GM12878 (cell line): ENCODE measurements around the gene EPHB1.

Experiments
- CBFB ChIP-seq: IDR thresholded peaks from 2 replicates; pipeline ENCODE4 v1.6.1; 2016; ENCODE audit warnings: antibody characterized with exemption, low read depth
- CEBPB ChIP-seq, 2 experiments: fragments of 150-350 bp in 1 of 2; IDR thresholded peaks; 2 replicates each; pipeline ENCODE4 v1.6.1; 2012 to 2014; ENCODE audit warnings: low read depth in 2 of 2, low read length in 2 of 2, borderline replicate concordance in 1 of 2, inconsistent platforms in 1 of 2
- E2F4 ChIP-seq: IDR thresholded peaks from 2 replicates; pipeline ENCODE4 v1.6.1; 2012; ENCODE audit warnings: low read depth, low read length, improper control_type of control experiment
- ETV6 ChIP-seq, 2 experiments: fragments of 450-650 bp in 1 of 2; IDR thresholded peaks in 1 of 2; conservative IDR thresholded peaks in 1 of 2; 2 replicates each; pipeline ENCODE4 v1.6.1; 2014; ENCODE audit warnings: antibody characterized with exemption in 1 of 2, borderline replicate concordance in 1 of 2, low read depth in 1 of 2, mild to moderate bottlenecking in 1 of 2, moderate library complexity in 1 of 2
- MLLT1 ChIP-seq: fragments of 450-650 bp; IDR thresholded peaks from 2 replicates; pipeline ENCODE4 v1.6.1; 2016; ENCODE audit warnings: mild to moderate bottlenecking
- MXI1 ChIP-seq: fragments of 150-350 bp; IDR thresholded peaks from 2 replicates; pipeline ENCODE4 v1.6.1; 2011; ENCODE audit warnings: low read depth, mild to moderate bottlenecking, inconsistent platforms, low read length, improper control_type of control experiment
- POLR2A ChIP-seq: IDR thresholded peaks from 2 replicates; pipeline ENCODE4 v1.6.1; 2011; ENCODE audit warnings: low read depth, mild to moderate bottlenecking, low read length
- POLR2AphosphoS5 ChIP-seq: IDR thresholded peaks from 2 replicates; pipeline ENCODE4 v1.6.1; 2011; ENCODE audit warnings: mild to moderate bottlenecking, low read length, inconsistent platforms
- ZNF274 ChIP-seq: IDR thresholded peaks from one replicate; pipeline ENCODE4 v1.8.0; 2011; ENCODE audit not compliant: insufficient read length, insufficient read depth
- ZNF384 ChIP-seq: IDR thresholded peaks from 2 replicates; pipeline ENCODE4 v1.6.1; 2012; ENCODE audit warnings: low read depth, mild to moderate bottlenecking, low read length, improper control_type of control experiment, borderline replicate concordance
- TF ChIP-seq, protein P1 (sequence below), 3 experiments: IDR thresholded peaks in 2 of 3; conservative IDR thresholded peaks in 1 of 3; 2 replicates each; pipeline ENCODE4 v1.5.1; 2011; ENCODE audit warnings: low read depth in 3 of 3, low read length in 3 of 3, mild to moderate bottlenecking in 3 of 3, control low read depth in 2 of 3, moderate library complexity in 2 of 3, inconsistent platforms in 1 of 3, mixed read lengths in 1 of 3; ENCODE audit not compliant: control insufficient read depth in 2 of 3, insufficient read depth in 1 of 3; ENCODE audit errors: extremely low read depth in 1 of 3
- TF ChIP-seq, protein P2 (sequence below): fragments of 450-650 bp; formaldehyde crosslinking; IDR thresholded peaks from 2 replicates; pipeline ENCODE4 v1.4.0; 2022; ENCODE audit warnings: mild to moderate bottlenecking, moderate library complexity

- TF ChIP-seq ETV6 (conservative IDR thresholded peaks at IDR 0.05 in 1 of 2, IDR thresholded peaks at IDR 0.05 in 1 of 2; ENCODE audit: borderline replicate concordance in 1 of 2, low read depth in 1 of 2) (no peak), ZNF274 (no peak), CBFB (no peak), E2F4 (no peak), ZNF384 (no peak), CEBPB (IDR thresholded peaks at IDR 0.05; ENCODE audit: borderline replicate concordance in 1 of 2, low read depth in 2 of 2, low read length in 2 of 2) (no peak), MXI1 (no peak), MLLT1 (no peak), POLR2A (no peak), POLR2AphosphoS5 (no peak)
- TF ChIP-seq, protein P1, sequence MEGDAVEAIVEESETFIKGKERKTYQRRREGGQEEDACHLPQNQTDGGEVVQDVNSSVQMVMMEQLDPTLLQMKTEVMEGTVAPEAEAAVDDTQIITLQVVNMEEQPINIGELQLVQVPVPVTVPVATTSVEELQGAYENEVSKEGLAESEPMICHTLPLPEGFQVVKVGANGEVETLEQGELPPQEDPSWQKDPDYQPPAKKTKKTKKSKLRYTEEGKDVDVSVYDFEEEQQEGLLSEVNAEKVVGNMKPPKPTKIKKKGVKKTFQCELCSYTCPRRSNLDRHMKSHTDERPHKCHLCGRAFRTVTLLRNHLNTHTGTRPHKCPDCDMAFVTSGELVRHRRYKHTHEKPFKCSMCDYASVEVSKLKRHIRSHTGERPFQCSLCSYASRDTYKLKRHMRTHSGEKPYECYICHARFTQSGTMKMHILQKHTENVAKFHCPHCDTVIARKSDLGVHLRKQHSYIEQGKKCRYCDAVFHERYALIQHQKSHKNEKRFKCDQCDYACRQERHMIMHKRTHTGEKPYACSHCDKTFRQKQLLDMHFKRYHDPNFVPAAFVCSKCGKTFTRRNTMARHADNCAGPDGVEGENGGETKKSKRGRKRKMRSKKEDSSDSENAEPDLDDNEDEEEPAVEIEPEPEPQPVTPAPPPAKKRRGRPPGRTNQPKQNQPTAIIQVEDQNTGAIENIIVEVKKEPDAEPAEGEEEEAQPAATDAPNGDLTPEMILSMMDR (IDR thresholded peaks at IDR 0.05 in 2 of 3, conservative IDR thresholded peaks at IDR 0.05 in 1 of 3; ENCODE audit: control insufficient read depth in 2 of 3, extremely low read depth in 1 of 3, insufficient read depth in 1 of 3, low read depth in 3 of 3, low read length in 3 of 3) = no peak
- TF ChIP-seq, protein P2, sequence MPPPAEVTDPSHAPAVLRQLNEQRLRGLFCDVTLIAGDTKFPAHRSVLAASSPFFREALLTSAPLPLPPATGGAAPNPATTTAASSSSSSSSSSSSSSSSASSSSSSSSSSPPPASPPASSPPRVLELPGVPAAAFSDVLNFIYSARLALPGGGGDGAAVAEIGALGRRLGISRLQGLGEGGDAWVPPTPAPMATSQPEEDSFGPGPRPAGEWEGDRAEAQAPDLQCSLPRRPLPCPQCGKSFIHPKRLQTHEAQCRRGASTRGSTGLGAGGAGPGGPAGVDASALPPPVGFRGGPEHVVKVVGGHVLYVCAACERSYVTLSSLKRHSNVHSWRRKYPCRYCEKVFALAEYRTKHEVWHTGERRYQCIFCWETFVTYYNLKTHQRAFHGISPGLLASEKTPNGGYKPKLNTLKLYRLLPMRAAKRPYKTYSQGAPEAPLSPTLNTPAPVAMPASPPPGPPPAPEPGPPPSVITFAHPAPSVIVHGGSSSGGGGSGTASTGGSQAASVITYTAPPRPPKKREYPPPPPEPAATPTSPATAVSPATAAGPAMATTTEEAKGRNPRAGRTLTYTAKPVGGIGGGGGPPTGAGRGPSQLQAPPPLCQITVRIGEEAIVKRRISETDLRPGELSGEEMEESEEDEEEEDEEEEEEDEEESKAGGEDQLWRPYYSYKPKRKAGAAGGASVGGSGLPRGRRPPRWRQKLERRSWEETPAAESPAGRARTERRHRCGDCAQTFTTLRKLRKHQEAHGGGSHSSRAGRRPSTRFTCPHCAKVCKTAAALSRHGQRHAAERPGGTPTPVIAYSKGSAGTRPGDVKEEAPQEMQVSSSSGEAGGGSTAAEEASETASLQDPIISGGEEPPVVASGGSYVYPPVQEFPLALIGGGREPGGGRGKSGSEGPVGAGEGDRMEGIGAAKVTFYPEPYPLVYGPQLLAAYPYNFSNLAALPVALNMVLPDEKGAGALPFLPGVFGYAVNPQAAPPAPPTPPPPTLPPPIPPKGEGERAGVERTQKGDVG (CRISPR knock-in tag) = no peak
Observed at GRCh38 chr3:134840459-134840858, 45.4 kb downstream of the EPHB1 start.
